ENCODE data around the gene FRMD7.

GRCh38 chrX:132077414-132077813, 50.4 kb downstream of the FRMD7 start:
- TF ChIP-seq CTCF (IDR thresholded peaks at IDR 0.05) (no peak), EP300 (IDR thresholded peaks at IDR 0.05) (no peak)
